Astrocyte (in vitro differentiated cells and primary cell): ENCODE results near the gene RAB4B.

ENCODE experiments used
- CTCF ChIP-seq: IDR thresholded peaks from 2 replicates; pipeline ENCODE4 v1.5.1; 2011; ENCODE audit warnings: low read depth, mild to moderate bottlenecking, inconsistent platforms, low read length, moderate library complexity; ENCODE audit not compliant: insufficient read depth
- EZH2 ChIP-seq: IDR thresholded peaks from 2 replicates; pipeline ENCODE4 v1.6.1; 2012; ENCODE audit warnings: mild to moderate bottlenecking, low read length, inconsistent platforms; ENCODE audit not compliant: insufficient read depth

- TF ChIP-seq EZH2 (no peak), CTCF (no peak)
Observed at GRCh38 chr19:40735013-40735771, 42.9 kb upstream of the RAB4B start.
